ENCODE data around the gene S100Z. TPM values are rescaled to one million over a fixed set of nuclear protein-coding genes. Genes with fewer than 3 reads are reported as not detected.

Gene S100Z
- total RNA-seq, 1 donor from 2014 or later: 1.2 TPM

- TF ChIP-seq CTCF (IDR thresholded peaks at IDR 0.05): no peak
- H3K36me3 ChIP-seq: no peaks in the 10 kb centered on the region
- H3K9me3 ChIP-seq: no peaks in the 10 kb centered on the region
- H3K27me3 ChIP-seq (ENCODE audit: low read depth): no peaks in the 10 kb centered on the region
- H3K4me1 ChIP-seq: no peaks in the 10 kb centered on the region
- H3K4me3 ChIP-seq: no peak overlapping the region
- DNase-seq: no peak
- intact Hi-C loops (cut with DNase I): no loop called here
- H3K27ac ChIP-seq: no peak overlapping the region
- no peak for ATAC-seq
Observed at GRCh38 chr5:76920491-76920890, 70.7 kb downstream of the S100Z start.

GRCh38 chr5:76926329-76927105 is 76.7 kb downstream of the S100Z start:
- no peak for DNase-seq
- ATAC-seq: no peak
- H3K27ac ChIP-seq: no peak overlapping the region
- H3K4me1 ChIP-seq: no peaks in the 10 kb centered on the region
- H3K9me3 ChIP-seq: no peaks in the 10 kb centered on the region
- H3K36me3 ChIP-seq: no peaks in the 10 kb centered on the region
- intact Hi-C loops (cut with DNase I): no loop called here
- TF ChIP-seq CTCF (IDR thresholded peaks at IDR 0.05): no peak
- no peaks in the 10 kb centered on the region for H3K27me3 ChIP-seq (ENCODE audit: low read depth)
- H3K4me3 ChIP-seq: no peak overlapping the region

GRCh38 chr5:76927961-76928360 is 78.1 kb downstream of the S100Z start:
- H3K27ac ChIP-seq: no peak overlapping the region
- H3K4me1 ChIP-seq: no peaks in the 10 kb centered on the region
- DNase-seq (no peak), ATAC-seq (no peak)
- no peaks in the 10 kb centered on the region for H3K9me3 ChIP-seq
- intact Hi-C loops (cut with DNase I): no loop called here
- H3K36me3 ChIP-seq: no peaks in the 10 kb centered on the region
- no peaks in the 10 kb centered on the region for H3K27me3 ChIP-seq (ENCODE audit: low read depth)
- TF ChIP-seq CTCF (IDR thresholded peaks at IDR 0.05): no peak
- H3K4me3 ChIP-seq: no peak overlapping the region

- intact Hi-C loops (cut with DNase I): no loop called here
- no peak for ATAC-seq
- no peak for TF ChIP-seq CTCF (IDR thresholded peaks at IDR 0.05)
Observed at GRCh38 chr5:76930083-76930482, 80.3 kb downstream of the S100Z start.

GRCh38 chr5:76938177-76938576 is 88.4 kb downstream of the S100Z start:
- H3K9me3 ChIP-seq: no peaks in the 10 kb centered on the region
- TF ChIP-seq CTCF (IDR thresholded peaks at IDR 0.05): no peak
- no peak overlapping the region for H3K4me3 ChIP-seq
- DNase-seq: no peak
- no peaks in the 10 kb centered on the region for H3K4me1 ChIP-seq
- intact Hi-C loops (cut with DNase I): no loop called here
- ATAC-seq: no peak
- H3K27ac ChIP-seq: no peak overlapping the region
- no peaks in the 10 kb centered on the region for H3K27me3 ChIP-seq (ENCODE audit: low read depth)
- H3K36me3 ChIP-seq: no peaks in the 10 kb centered on the region

More at GRCh38 chr5:76930083-76930482, 80.3 kb downstream of the S100Z start:
- H3K4me1 ChIP-seq: no peaks in the 10 kb centered on the region
- H3K4me3 ChIP-seq: no peak overlapping the region
- H3K27me3 ChIP-seq (ENCODE audit: low read depth): no peaks in the 10 kb centered on the region
- H3K9me3 ChIP-seq: no peaks in the 10 kb centered on the region
- H3K27ac ChIP-seq: no peak overlapping the region
- no peak for DNase-seq
- no peaks in the 10 kb centered on the region for H3K36me3 ChIP-seq

Data from lower lobe of right lung (tissue), 2 donors.